Measurements from ENCODE around the gene CEP57L1. TPM values are rescaled to one million over a fixed set of nuclear protein-coding genes. Genes with fewer than 3 reads are reported as not detected.

CEP57L1 gene
- total and polyA plus RNA-seq, 9 of the 15 experiments (the other 6 are each of a cell fraction or from before 2014, with no cell fraction given): 39.4 to 88.6 (median 61.8) TPM

- ChIA-PET CTCF (ENCODE audit: low intra/inter-chr PET ratio) (no interaction called here), POLR2A (no interaction called here)
- H2AFZ ChIP-seq (ENCODE audit: low read depth, low read length): no peak overlapping the region
- intact Hi-C loops (cut with micrococcal nuclease) (no loop called here), in situ Hi-C loops (cut with MboI) (no loop called here)
- ATAC-seq (no peak), DNase-seq (ENCODE audit: extremely low read depth in 1 of 4, low spot score in 3 of 4) (no peak), FAIRE-seq (no peak)
- no peak overlapping the region for H3K9ac ChIP-seq (ENCODE audit: insufficient read depth in 1 of 2, low read depth in 2 of 2, low read length in 2 of 2)
- peaks cover 0 to 4% of the 10 kb centered on the region in 2 experiments; a peak in 2 of 5 replicates for H3K4me1 ChIP-seq (replicated peaks in 1 of 2; ENCODE audit: control insufficient read depth in 2 of 2, insufficient read depth in 2 of 2, low read length in 2 of 2)
- no peaks in the 10 kb centered on the region for H3K9me1 ChIP-seq (ENCODE audit: control insufficient read depth, insufficient read depth, low read length)
- H3K4me2 ChIP-seq (ENCODE audit: insufficient read depth, low read length): no peak overlapping the region
- peaks cover 54% of the 10 kb centered on the region for H3K79me2 ChIP-seq (ENCODE audit: control insufficient read depth, insufficient read depth, low read length)
- H3K36me3 ChIP-seq (ENCODE audit: control insufficient read depth, insufficient read depth, low read length): peaks cover 8% of the 10 kb centered on the region; the same call in 2 of the 3 replicates
- 55% methylated on average over 3 of the region's 3 CpGs for WGBS (ENCODE audit: insufficient coverage, low coverage, missing lambda C conversion rate)
- no peaks in the 10 kb centered on the region for H4K20me1 ChIP-seq (replicated peaks; ENCODE audit: control insufficient read depth, insufficient read depth, low read length)
- no peak overlapping the region for H3K4me3 ChIP-seq
- no TSS peak for BruUV-seq (replicated peaks)
- no peaks in the 10 kb centered on the region for H3K27me3 ChIP-seq (ENCODE audit: control insufficient read depth in 2 of 2, insufficient read depth in 2 of 2, low read length in 2 of 2)
- no peak overlapping the region for H3K27ac ChIP-seq (ENCODE audit: extremely low read depth, low read depth, low read length)
- H3K9me3 ChIP-seq (replicated peaks; ENCODE audit: control insufficient read depth, insufficient read depth, low read depth, low read length): no peaks in the 10 kb centered on the region
- TF ChIP-seq ZNF277 (CRISPR knock-in tag; IDR thresholded peaks at IDR 0.05; ENCODE audit: borderline replicate concordance) (no peak), CHAMP1 (IDR thresholded peaks at IDR 0.05) (no peak), CAMTA2 (CRISPR knock-in tag; conservative IDR thresholded peaks at IDR 0.05) (no peak), MEIS2 (IDR thresholded peaks at IDR 0.05; ENCODE audit: partially characterized antibody) (peak; percentile 53), ELK3 (CRISPR knock-in tag; IDR thresholded peaks at IDR 0.05) (no peak), ZZZ3 (IDR thresholded peaks at IDR 0.05) (no peak)
- TF ChIP-seq, protein P1, sequence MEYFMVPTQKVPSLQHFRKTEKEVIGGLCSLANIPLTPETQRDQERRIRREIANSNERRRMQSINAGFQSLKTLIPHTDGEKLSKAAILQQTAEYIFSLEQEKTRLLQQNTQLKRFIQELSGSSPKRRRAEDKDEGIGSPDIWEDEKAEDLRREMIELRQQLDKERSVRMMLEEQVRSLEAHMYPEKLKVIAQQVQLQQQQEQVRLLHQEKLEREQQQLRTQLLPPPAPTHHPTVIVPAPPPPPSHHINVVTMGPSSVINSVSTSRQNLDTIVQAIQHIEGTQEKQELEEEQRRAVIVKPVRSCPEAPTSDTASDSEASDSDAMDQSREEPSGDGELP (CRISPR knock-in tag; IDR thresholded peaks at IDR 0.05; ENCODE audit: borderline replicate concordance): no peak
- TF ChIP-seq, protein P2, sequence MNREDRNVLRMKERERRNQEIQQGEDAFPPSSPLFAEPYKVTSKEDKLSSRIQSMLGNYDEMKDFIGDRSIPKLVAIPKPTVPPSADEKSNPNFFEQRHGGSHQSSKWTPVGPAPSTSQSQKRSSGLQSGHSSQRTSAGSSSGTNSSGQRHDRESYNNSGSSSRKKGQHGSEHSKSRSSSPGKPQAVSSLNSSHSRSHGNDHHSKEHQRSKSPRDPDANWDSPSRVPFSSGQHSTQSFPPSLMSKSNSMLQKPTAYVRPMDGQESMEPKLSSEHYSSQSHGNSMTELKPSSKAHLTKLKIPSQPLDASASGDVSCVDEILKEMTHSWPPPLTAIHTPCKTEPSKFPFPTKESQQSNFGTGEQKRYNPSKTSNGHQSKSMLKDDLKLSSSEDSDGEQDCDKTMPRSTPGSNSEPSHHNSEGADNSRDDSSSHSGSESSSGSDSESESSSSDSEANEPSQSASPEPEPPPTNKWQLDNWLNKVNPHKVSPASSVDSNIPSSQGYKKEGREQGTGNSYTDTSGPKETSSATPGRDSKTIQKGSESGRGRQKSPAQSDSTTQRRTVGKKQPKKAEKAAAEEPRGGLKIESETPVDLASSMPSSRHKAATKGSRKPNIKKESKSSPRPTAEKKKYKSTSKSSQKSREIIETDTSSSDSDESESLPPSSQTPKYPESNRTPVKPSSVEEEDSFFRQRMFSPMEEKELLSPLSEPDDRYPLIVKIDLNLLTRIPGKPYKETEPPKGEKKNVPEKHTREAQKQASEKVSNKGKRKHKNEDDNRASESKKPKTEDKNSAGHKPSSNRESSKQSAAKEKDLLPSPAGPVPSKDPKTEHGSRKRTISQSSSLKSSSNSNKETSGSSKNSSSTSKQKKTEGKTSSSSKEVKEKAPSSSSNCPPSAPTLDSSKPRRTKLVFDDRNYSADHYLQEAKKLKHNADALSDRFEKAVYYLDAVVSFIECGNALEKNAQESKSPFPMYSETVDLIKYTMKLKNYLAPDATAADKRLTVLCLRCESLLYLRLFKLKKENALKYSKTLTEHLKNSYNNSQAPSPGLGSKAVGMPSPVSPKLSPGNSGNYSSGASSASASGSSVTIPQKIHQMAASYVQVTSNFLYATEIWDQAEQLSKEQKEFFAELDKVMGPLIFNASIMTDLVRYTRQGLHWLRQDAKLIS (CRISPR knock-in tag; IDR thresholded peaks at IDR 0.05): no peak
Measured at GRCh38 chr6:109125504-109125903, 30.2 kb downstream of the CEP57L1 start.
